H9 (cell line): Measurements from ENCODE around the gene FMO5. TPM values are rescaled to one million over a fixed set of nuclear protein-coding genes. Genes with fewer than 3 reads are reported as not detected.

ENCODE experiments used
- DNase-seq: peaks from one replicate; pipeline ENCODE4 v3.0.0-alpha.2; 2017
- H2AFZ ChIP-seq: one replicate; pipeline ENCODE4 v1.6.1; 2013; ENCODE audit warnings: mild to moderate bottlenecking, low read length, control low read depth, moderate library complexity
- H2AK5ac ChIP-seq: 2 replicates; pipeline ENCODE4 v1.6.1; 2013; ENCODE audit warnings: low read length, control low read depth, mixed read lengths; ENCODE audit not compliant: insufficient read length
- H2BK120ac ChIP-seq: one replicate; pipeline ENCODE4 v1.6.1; 2013; ENCODE audit warnings: low read depth, mild to moderate bottlenecking, low read length, control low read depth, inconsistent platforms; ENCODE audit not compliant: poor library complexity, severe bottlenecking
- H2BK12ac ChIP-seq: 2 replicates; pipeline ENCODE4 v1.6.1; 2013; ENCODE audit warnings: low read length, control low read depth, mixed read lengths, low read depth; ENCODE audit not compliant: insufficient read length
- H2BK15ac ChIP-seq: 2 replicates; pipeline ENCODE4 v1.6.1; 2013; ENCODE audit warnings: low read depth, low read length, control low read depth
- H2BK20ac ChIP-seq: one replicate; pipeline ENCODE4 v1.6.1; 2013; ENCODE audit warnings: low read depth, mild to moderate bottlenecking, low read length, control low read depth, inconsistent platforms; ENCODE audit not compliant: poor library complexity, severe bottlenecking
- H2BK5ac ChIP-seq: 2 replicates; pipeline ENCODE4 v1.6.1; 2013; ENCODE audit warnings: low read length, control low read depth, mixed read lengths; ENCODE audit not compliant: insufficient read length
- H3K14ac ChIP-seq: 2 replicates; pipeline ENCODE4 v1.6.1; 2013; ENCODE audit warnings: low read length, control low read depth; ENCODE audit not compliant: insufficient read depth
- H3K18ac ChIP-seq: 2 replicates; pipeline ENCODE4 v1.6.1; 2013; ENCODE audit warnings: low read depth, mild to moderate bottlenecking, mixed read lengths, low read length, control low read depth; ENCODE audit not compliant: insufficient read length
- H3K23ac ChIP-seq: 2 replicates; pipeline ENCODE4 v1.6.1; 2013; ENCODE audit warnings: low read length, control low read depth, mixed read lengths, low read depth; ENCODE audit not compliant: insufficient read length
- H3K23me2 ChIP-seq: 2 replicates; pipeline ENCODE4 v1.6.1; 2013; ENCODE audit warnings: low read depth, mild to moderate bottlenecking, mixed read lengths, low read length, control low read depth; ENCODE audit not compliant: insufficient read length, poor library complexity, severe bottlenecking
- H3K27ac ChIP-seq: 2 replicates; pipeline ENCODE4 v1.5.1; 2013; ENCODE audit warnings: low read length, control low read depth, mixed read lengths, low read depth; ENCODE audit not compliant: insufficient read length
- H3K27me3 ChIP-seq: 2 replicates; pipeline ENCODE4 v1.6.1; 2013; ENCODE audit warnings: low read length, control low read depth, inconsistent platforms; ENCODE audit not compliant: insufficient read depth
- H3K4ac ChIP-seq: 2 replicates; pipeline ENCODE4 v1.6.1; 2013; ENCODE audit warnings: low read depth, mild to moderate bottlenecking, control low read depth, inconsistent platforms, low read length, moderate library complexity
- H3K4me1 ChIP-seq: 2 replicates; pipeline ENCODE4 v1.6.1; 2013; ENCODE audit warnings: low read length, control low read depth, inconsistent platforms; ENCODE audit not compliant: insufficient read depth
- H3K4me2 ChIP-seq: 2 replicates; pipeline ENCODE4 v1.6.1; 2013; ENCODE audit warnings: low read length, control low read depth, mixed read lengths; ENCODE audit not compliant: insufficient read length, insufficient read depth
- H3K56ac ChIP-seq: 2 replicates; pipeline ENCODE4 v1.6.1; 2013; ENCODE audit warnings: low read depth, mild to moderate bottlenecking, mixed read lengths, low read length, control low read depth; ENCODE audit not compliant: insufficient read length
- H3K79me1 ChIP-seq: 2 replicates; pipeline ENCODE4 v1.6.1; 2013; ENCODE audit warnings: low read depth, mild to moderate bottlenecking, moderate library complexity, low read length, control low read depth, inconsistent platforms; ENCODE audit not compliant: insufficient read depth, poor library complexity, severe bottlenecking
- H3K79me2 ChIP-seq: 2 replicates; pipeline ENCODE4 v1.6.1; 2013; ENCODE audit warnings: low read length, control low read depth, inconsistent platforms; ENCODE audit not compliant: insufficient read depth
- H3K9ac ChIP-seq: 2 replicates; pipeline ENCODE4 v1.6.1; 2013; ENCODE audit warnings: low read length, control low read depth, mixed read lengths; ENCODE audit not compliant: insufficient read length; ENCODE audit errors: extremely low read depth
- H3K9me3 ChIP-seq: one replicate; pipeline ENCODE4 v1.6.1; 2013; ENCODE audit warnings: low read depth, low read length, inconsistent platforms; ENCODE audit not compliant: control insufficient read depth
- H3T11ph ChIP-seq: one replicate; pipeline ENCODE4 v1.6.1; 2013; ENCODE audit warnings: mild to moderate bottlenecking, low read length, control low read depth, inconsistent platforms
- H4K20me1 ChIP-seq: one replicate; pipeline ENCODE4 v1.6.1; 2013; ENCODE audit not compliant: control insufficient read depth, insufficient read length, insufficient read depth
- H4K5ac ChIP-seq: 2 replicates; pipeline ENCODE4 v1.6.1; 2013; ENCODE audit warnings: low read depth, mild to moderate bottlenecking, mixed read lengths, low read length, control low read depth; ENCODE audit not compliant: insufficient read length
- H4K8ac ChIP-seq: replicated peaks from 2 replicates; pipeline ENCODE4 v1.6.1; 2013; ENCODE audit warnings: low read length, control low read depth, mixed read lengths, low read depth; ENCODE audit not compliant: insufficient read length
- H4K91ac ChIP-seq: 2 replicates; pipeline ENCODE4 v1.6.1; 2013; ENCODE audit warnings: low read depth, mild to moderate bottlenecking, moderate library complexity, mixed read lengths, low read length, control low read depth; ENCODE audit not compliant: insufficient read length
- H3K27ac Mint-ChIP-seq, 3 experiments: 2 replicates in 2 of 3; 3 replicates in 1 of 3; pipeline ENCODE4 v1.8.0; 2020 to 2021; ENCODE audit warnings: mixed read lengths in 3 of 3, mild to moderate bottlenecking in 1 of 3, moderate library complexity in 1 of 3
- H3K27me3 Mint-ChIP-seq: 2 replicates; pipeline ENCODE4 v1.8.0; 2021; ENCODE audit warnings: low read depth, mild to moderate bottlenecking, moderate library complexity, mixed read lengths
- H3K36me3 Mint-ChIP-seq, 3 experiments: 2 replicates in 2 of 3; 3 replicates in 1 of 3; pipeline ENCODE4 v1.8.0; 2020 to 2021; ENCODE audit warnings: low read depth in 3 of 3, mixed read lengths in 3 of 3; ENCODE audit not compliant: insufficient read depth in 1 of 3
- H3K4me1 Mint-ChIP-seq, 2 experiments: 2 replicates each; pipeline ENCODE4 v1.8.0; 2020; ENCODE audit warnings: mixed read lengths in 2 of 2
- H3K4me3 Mint-ChIP-seq, 2 experiments: 2 replicates in 1 of 2; 3 replicates in 1 of 2; pipeline ENCODE4 v1.8.0; 2020 to 2021; ENCODE audit warnings: mild to moderate bottlenecking in 2 of 2, mixed read lengths in 2 of 2, moderate library complexity in 1 of 2
- H3K9me3 Mint-ChIP-seq, 2 experiments: 2 replicates in 1 of 2; 3 replicates in 1 of 2; pipeline ENCODE4 v1.8.0; 2020; ENCODE audit warnings: mild to moderate bottlenecking in 2 of 2, mixed read lengths in 2 of 2, moderate library complexity in 1 of 2
- CTCF ChIP-seq: fragments of 200-600 bp; sonication (generic); conservative IDR thresholded peaks from 3 replicates; pipeline ENCODE4 v1.8.0; 2021; ENCODE audit warnings: antibody characterized with exemption, mild to moderate bottlenecking
- WGBS: extraction: QIAGEN DNeasy Blood & Tissue Kit; methylation state at CpG from one replicate; pipeline ENCODE4 v1.1.7; 2013; ENCODE audit warnings: missing lambda C conversion rate, low lambda C conversion rate, mixed read lengths; ENCODE audit not compliant: insufficient read length; ENCODE audit errors: extremely low coverage; 5-methylcytosine and 5-hydroxymethylcytosine counted together
- total RNA-seq: library from RNA; stranded (reverse); gene quantifications from 2 replicates; pipeline ENCODE4 v1.2.1, GENCODE V29; 2021

FMO5 gene
- total RNA-seq, 1 experiment from 2014 or later: 0.61 TPM

- no peak overlapping the region for H3K27ac Mint-ChIP-seq
- no peak for TF ChIP-seq CTCF
- Histone ChIP-seq H3K56ac (no peak overlapping the region), H3K27me3 (no peaks in the 10 kb centered on the region), H4K8ac (no peak overlapping the region), H2BK120ac (no peak overlapping the region), H2BK5ac (no peak overlapping the region), H3K23ac (no peak overlapping the region), H3K79me2 (no peaks in the 10 kb centered on the region), H3K4me2 (no peak overlapping the region), H2BK15ac (no peak overlapping the region), H3T11ph (no peak overlapping the region), H2BK20ac (no peak overlapping the region), H2AFZ (no peak overlapping the region), H4K91ac (no peak overlapping the region), H3K79me1 (no peaks in the 10 kb centered on the region), H3K18ac (no peak overlapping the region), H3K4me1 (no peaks in the 10 kb centered on the region), H4K5ac (no peak overlapping the region), H3K23me2 (no peaks in the 10 kb centered on the region), H2AK5ac (no peak overlapping the region), H3K27ac (no peak overlapping the region), H3K14ac (no peak overlapping the region), H3K9me3 (no peaks in the 10 kb centered on the region), H3K9ac (no peak overlapping the region), H3K4ac (no peak overlapping the region), H2BK12ac (no peak overlapping the region), H4K20me1 (no peaks in the 10 kb centered on the region)
- 100% methylated on average over 1 of the region's 2 CpGs for WGBS
- no peak overlapping the region for H3K4me3 Mint-ChIP-seq
- no peaks in the 10 kb centered on the region; a peak in 1 of 7 replicates for H3K36me3 Mint-ChIP-seq
- peaks cover 2 to 4% of the 10 kb centered on the region in 2 experiments; a peak in 1 of 4 replicates for H3K4me1 Mint-ChIP-seq
- no peaks in the 10 kb centered on the region for H3K9me3 Mint-ChIP-seq
- no peak for DNase-seq
- H3K27me3 Mint-ChIP-seq: no peaks in the 10 kb centered on the region; the same call in 1 of the 2 replicates
Observed at GRCh38 chr1:147210987-147211386, 14.2 kb downstream of the FMO5 start.
